NCI-H128 (cell line): ENCODE measurements around the gene MYO1B.
"Not testable (repeated sequence)": the region's sequence is repeated elsewhere in the genome, so short reads cannot be mapped to it uniquely, and the experiment has no call there.

Source experiments
- DNase-seq: peaks from one replicate; lab custom pipeline; 2025; ENCODE audit not compliant: unreplicated experiment; lab: John Stamatoyannopoulos, UW

The MYO1B gene

DNA sequence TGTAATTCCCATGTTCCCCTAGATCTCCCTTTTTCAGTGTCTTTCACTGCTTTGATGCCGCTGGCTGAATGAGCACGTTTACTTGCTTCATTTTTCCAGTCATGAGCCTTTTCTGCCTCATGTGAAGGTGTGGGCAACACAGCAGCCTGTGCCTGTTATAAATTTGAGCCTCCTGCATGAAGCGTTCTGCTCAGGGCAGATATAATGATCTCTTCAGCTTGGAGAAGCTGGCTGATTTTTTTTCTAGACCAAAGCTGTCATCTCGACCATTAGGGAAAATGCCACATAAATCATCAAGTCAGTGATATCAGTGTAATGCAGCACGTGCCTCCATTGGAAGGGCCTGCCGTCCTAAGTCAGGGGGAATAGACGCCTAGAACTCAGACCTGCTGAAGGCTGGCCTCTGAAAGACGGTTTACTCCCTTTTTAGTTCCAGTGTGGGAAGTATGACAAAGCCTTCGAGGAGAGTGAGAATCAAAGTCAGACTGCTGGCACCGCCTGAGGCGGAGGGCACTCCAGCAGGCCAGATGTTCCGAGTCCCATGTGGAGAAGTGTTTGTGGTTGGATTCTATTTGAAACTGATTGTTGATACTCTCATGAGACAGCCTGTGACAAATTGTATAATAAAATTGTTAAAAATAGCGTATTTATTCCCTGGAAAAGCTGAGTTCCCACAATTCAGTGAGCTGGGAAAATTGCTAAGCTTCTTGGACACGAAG is 196.5 kb downstream of the MYO1B start:
- DNase-seq, result no peak

- no peak for DNase-seq
Measured at GRCh38 chr2:191443446-191443845, 198.2 kb downstream of the MYO1B start.

DNA sequence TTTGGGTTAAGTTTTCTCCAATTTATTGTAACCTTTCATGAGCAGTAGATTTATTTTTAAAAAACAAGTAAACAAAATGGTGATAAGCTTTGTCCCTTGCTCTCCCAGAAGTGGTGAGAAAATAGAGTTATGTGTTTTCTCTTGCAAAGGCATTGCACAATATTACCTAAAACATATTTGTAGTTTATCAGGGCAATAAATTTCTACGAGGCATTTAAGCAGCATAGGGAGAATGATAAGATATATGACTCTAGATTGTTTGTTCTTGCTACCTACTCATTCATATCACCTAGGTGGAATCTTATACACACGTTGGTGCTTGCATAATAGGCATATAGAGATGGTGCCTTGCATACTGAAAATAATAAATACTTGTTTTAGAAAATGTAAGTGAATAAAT is 201.7 kb downstream of the MYO1B start:
- no peak for DNase-seq

GRCh38 chr2:191451116-191451515 is 205.9 kb downstream of the MYO1B start:
- no peak for DNase-seq

GRCh38 chr2:191452065-191452464 is 206.9 kb downstream of the MYO1B start:
- DNase-seq, result no peak

DNA sequence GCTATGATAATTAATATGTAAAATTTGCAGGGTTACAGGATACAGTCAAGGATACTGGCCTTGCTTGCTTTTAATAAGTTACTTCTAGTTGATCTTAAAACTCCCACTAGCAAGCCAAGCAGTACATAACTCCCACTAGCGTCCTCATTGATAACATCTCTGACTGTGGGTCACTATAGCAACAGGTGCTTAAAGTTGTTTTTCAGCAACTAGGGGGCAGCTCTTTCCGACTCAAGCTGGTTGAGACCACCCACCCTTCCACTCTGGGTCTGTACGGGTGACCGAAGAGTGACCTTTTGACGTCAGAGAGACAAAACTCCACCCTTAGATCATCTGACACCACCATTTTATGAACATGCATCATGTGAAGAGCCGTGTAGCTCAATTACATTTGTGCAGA is 208.6 kb downstream of the MYO1B start:
- DNase-seq, result no peak

- not testable (repeated sequence) for DNase-seq
Measured at GRCh38 chr2:191456506-191456905, 211.3 kb downstream of the MYO1B start.

- DNase-seq, result no peak
Measured at GRCh38 chr2:191459158-191459557, 214.0 kb downstream of the MYO1B start.

- DNase-seq, result no peak
Measured at GRCh38 chr2:191462370-191462769, 217.2 kb downstream of the MYO1B start.

- DNase-seq, result no peak
Measured at GRCh38 chr2:191463790-191464189, 218.6 kb downstream of the MYO1B start.

GRCh38 chr2:191465766-191466420 is 220.7 kb downstream of the MYO1B start:
- DNase-seq, result no peak

- DNase-seq, result no peak
Measured at GRCh38 chr2:191467113-191467512, 221.9 kb downstream of the MYO1B start.

GRCh38 chr2:191470306-191470705 is 225.1 kb downstream of the MYO1B start:
- DNase-seq, result no peak

DNA sequence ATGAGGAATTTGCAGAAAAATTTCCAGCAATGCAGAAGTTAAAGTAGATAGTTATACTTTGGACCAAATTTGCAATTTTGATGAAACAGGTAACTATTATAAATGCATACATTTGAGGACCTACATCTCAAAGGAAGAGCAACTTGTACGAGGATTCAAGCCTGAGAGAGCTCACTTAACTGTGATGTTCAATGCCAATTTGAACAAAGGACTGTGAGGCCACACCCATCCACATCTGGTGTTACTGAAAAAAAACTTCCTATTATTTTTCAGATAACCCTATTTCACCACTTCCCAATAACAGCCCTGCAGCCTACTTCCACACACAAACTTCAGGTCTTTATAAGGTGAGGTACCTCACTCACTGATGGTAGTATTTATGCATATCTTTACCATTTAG is 229.3 kb downstream of the MYO1B start:
- DNase-seq, result no peak
